Thyroid gland (tissue), 4 donors: ENCODE results near the gene KRT76.

Experiments used
- CTCF ChIP-seq, 6 experiments: fragments of 200-600 bp in 3 of 6; fragments of 450-650 bp in 3 of 6; sonication (generic) in 3 of 6; IDR thresholded peaks; one replicate each; pipeline ENCODE4 v1.5.1; 2016 to 2019; ENCODE audit warnings: antibody characterized with exemption in 6 of 6, mild to moderate bottlenecking in 2 of 6, inconsistent platforms in 1 of 6, moderate library complexity in 1 of 6
- POLR2A ChIP-seq, 2 donors: fragments of 450-650 bp; IDR thresholded peaks; one replicate each; pipeline ENCODE4 v1.6.1; 2017; ENCODE audit warnings: antibody characterized with exemption in 2 of 2, mild to moderate bottlenecking in 2 of 2, moderate library complexity in 1 of 2

- no peak for TF ChIP-seq POLR2A (IDR thresholded peaks at IDR 0.05)
- no peak for TF ChIP-seq CTCF (IDR thresholded peaks at IDR 0.05)
Measured at GRCh38 chr12:52788876-52789636, 11.9 kb upstream of the KRT76 start.
